NCI-H128 (cell line): ENCODE measurements around the gene CBS.
"Not testable (repeated sequence)": the region's sequence is repeated elsewhere in the genome, so short reads cannot be mapped to it uniquely, and the experiment has no call there.

ENCODE experiments used
- DNase-seq: peaks from one replicate; lab custom pipeline; 2025; ENCODE audit not compliant: unreplicated experiment; lab: John Stamatoyannopoulos, UW

The CBS gene

DNA sequence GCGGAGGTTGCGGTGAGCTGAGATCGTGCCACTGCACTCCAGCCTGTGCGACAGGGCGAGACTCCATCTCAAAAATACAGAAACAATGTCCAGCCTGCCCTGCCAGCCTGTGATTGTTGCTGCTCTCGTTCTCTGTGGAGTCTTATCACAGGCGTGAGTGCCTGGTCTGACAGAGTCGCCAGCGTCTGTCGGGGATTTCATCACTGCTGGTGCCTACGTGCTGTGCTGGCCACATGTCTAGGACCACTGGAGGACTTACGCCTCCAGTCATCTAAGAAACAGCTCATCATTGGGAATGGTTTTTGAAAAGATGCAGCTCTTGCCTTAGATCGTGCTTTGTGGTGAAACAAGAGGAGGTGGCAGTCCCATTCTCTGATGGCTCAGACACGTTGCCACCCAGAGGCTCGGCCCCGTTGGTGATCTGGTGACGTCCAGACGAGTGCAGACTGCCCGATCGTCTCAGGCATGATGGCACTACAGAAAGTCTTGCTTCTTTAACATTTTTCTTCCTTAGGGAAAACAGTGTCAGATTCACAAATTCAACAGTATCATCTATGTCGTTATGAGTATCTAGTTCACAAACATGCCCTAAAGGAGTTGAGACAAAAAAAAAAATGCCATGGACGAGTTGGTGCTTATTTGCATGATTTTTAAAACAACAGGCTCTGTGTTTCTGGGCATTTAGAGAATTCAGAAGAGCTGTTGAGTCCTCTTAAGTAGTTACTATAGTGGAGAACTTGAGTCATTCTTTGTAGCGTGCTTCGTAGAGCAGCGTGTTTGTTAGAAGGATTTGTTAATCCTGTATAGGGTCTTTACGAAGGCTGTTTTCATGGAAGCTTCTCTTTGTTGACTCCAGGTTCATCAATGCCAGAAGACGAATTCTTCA lies 47.5 kb downstream of the CBS start:
- no peak for DNase-seq

DNA sequence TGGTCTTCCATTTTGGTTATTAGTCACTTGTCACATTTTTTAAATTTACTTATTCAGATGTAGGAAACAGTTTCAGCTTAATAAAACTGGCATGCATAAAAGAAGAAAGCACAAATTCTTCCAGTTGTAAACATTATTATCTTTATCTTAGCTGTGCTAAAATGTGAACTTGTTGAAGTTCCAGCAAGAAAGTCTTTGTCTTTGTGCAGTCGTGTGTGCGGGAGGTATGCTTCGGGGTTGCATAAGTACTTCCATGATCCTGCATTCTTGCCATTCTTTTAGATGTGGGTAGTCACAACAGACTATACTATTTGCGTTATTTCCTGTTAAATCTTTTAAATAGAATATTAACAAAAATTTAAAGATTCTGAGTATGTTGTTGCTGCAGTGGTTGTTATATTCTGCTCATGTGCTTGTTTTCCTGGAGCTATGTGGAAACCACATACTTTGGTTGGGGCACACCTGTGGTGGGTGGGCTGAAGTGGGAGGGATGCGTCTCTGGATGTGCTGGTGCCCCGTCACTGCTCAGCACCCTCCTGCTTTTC lies 49.9 kb downstream of the CBS start:
- DNase-seq = no peak

- DNase-seq = no peak
Observed at GRCh38 chr21:43024439-43025136, 51.0 kb downstream of the CBS start.

DNA sequence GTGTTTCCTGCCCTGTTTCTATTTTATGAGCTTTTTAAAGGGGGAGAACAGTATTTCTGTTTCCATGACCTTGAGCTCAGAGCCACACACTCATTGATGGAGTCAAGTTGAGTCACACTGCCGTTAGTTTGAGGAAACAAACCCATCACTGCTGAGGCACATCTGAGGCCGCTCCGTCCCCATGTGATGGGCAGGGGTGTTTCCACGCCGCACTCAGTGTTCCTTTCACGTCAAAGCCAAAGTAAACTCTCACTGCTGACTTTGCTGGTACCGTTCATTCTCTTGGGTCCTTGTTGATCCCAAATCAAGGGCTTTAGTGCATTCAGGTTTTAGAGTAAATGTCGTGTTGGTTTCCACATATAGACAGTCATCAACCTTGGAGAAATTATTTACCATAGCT lies 52.5 kb downstream of the CBS start:
- no peak for DNase-seq

- DNase-seq = no peak
Observed at GRCh38 chr21:43021756-43022600, 53.7 kb downstream of the CBS start.

- DNase-seq = no peak
Observed at GRCh38 chr21:43021191-43021590, 54.4 kb downstream of the CBS start.

GRCh38 chr21:43020771-43021170 lies 54.9 kb downstream of the CBS start:
- no peak for DNase-seq

- DNase-seq = no peak
Observed at GRCh38 chr21:43020177-43020576, 55.5 kb downstream of the CBS start.

DNA sequence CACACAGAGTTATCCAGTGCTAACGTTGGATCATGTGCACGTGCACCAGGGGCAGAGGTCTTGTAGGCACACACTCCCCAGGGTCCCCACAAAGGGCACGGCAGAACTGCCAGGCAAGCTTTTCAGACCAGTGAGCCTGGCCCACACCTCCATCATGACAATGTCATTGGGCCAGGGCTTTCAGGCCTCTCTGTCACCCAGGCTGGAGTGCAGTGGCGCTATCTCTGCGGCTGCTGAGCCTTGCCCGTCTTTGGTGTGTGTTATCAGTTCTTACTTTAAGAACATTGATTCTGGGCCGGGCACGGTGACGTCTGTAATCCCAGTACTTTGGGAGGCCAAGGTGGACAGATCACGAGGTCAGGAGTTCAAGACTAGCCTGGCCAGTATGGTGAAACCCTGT lies 57.1 kb downstream of the CBS start:
- DNase-seq = no peak

GRCh38 chr21:43016728-43017127 lies 58.9 kb downstream of the CBS start:
- DNase-seq = no peak

GRCh38 chr21:43015906-43016540 lies 59.6 kb downstream of the CBS start:
- no peak for DNase-seq

DNA sequence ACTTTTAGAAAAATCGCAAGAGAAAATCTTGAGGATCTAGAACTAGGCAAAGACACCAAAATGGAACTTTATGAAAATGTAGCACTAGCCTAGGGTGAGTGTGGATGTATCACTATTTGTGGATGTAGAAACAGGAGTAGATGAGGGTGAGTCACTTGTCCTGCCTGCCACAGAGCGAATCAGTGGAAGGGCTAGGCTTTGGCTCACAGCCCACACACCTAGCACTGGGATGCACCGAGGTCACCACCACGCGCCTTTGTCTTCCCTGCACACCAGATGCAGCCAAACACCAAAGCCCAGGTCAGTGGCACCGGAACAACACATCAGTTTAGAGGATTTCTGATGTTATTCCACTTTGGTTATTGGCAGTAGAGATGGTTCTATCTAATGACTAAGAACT lies 63.0 kb downstream of the CBS start:
- no peak for DNase-seq

GRCh38 chr21:43006874-43007208 lies 68.8 kb downstream of the CBS start:
- DNase-seq = no peak

DNA sequence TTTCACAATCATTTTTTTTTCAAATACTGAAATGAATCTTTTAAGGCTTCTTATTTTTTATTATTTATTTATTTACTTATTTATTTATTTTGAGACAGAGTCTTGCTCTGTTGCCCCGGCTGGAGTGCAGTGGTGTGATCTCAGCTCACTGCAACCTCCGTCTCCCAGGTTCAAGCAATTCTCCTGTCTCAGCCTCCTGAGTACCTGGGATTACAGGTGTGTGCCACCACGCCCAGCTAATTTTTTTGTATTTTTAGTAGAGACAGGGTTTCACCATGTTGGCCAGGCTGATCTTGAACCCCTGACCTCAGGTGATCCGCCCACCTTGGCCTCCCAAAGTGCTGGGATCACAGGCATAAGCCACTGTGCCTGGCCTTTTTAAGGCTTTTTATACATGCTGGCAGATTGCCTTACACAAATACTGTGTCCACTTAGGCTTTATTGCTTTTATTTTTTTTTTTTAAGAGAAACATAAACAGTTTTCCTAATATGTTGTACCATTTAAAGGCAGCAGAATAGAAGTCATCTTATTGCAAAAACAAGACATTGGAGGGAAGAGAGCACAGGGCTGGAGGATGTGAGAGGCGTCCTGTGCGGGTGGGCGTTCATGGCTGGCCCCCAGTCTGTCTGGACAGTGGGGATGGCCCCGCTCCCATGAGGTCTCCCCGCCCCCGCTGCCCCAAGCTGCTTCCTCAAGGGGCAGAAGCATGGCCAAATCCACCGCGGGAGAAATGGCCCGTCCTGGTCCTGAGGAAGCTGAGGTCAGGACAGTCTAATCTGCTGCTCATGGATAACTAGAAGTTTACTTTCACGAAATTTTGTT lies 69.4 kb downstream of the CBS start:
- not testable (repeated sequence) for DNase-seq

DNA sequence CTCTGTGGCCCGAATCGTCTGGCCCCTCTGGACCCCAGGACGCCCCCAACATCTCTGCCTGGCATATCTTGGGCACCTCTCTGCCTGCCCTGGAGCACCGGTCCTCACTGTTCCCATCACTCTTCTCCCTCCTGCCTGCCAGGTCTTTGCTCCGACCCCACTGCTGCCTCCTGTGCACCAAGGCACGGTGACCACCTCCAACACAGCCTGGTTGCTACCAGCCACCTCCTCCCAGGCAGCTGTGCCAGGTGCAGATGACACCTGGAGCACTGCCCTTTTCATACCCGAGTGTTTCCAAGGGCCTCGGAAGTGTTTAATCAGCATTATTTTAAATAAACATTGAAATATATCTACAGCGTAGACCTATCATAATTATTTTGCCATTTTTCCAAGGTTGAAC lies 70.0 kb downstream of the CBS start:
- DNase-seq = no peak

DNA sequence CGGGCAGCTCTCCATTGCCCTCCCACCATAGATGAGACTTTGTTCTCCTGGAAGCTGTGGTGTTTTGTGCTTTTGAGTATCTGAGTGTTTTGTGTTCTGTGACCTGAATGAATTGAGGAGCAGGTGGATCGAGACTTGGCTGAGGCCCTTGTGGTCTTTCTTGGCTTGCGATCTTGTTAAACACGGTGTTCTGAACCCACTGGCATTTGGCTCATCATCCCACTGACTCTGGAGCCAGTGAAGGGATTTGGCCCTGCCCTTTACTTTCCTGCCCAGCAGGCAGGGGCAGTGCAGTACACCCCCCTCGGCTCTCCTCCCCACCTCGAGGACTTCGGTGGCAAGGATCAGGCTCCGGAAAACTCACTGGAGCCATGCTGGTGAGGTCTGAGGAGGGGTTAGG lies 70.7 kb downstream of the CBS start:
- DNase-seq = no peak
